ENCODE data around the gene ZFAND3.

DNA sequence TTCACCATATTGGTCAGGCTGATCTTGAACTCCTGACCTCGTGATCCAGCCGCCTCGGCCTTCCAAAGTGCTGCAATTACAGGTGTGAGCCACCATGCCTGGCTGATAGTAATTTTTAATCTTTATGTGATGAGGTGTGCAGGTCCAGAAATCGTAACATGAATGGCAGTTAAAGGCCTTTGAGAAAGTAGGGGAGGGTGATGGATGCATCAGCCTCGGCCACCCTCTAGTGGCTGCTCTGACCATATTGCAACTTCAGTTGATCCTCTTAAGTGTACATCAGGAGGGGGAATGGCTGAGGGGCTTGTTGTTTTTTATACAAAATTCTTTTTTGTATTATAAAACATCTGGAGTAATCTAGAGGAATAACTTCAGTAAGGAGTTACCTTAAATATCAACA, 193.0 kb downstream of the ZFAND3 start:
- TF ChIP-seq CTCF (IDR thresholded peaks at IDR 0.05; ENCODE audit: insufficient read depth, low read depth, low read length) (peak; percentile 56), EZH2 (IDR thresholded peaks at IDR 0.05; ENCODE audit: insufficient read depth, low read length) (no peak)

All from astrocyte (in vitro differentiated cells and primary cell).